Ishikawa (cell line): ENCODE data around the gene GPC6.

Experiments used
- CEBPB ChIP-seq: IDR thresholded peaks from 2 replicates; pipeline ENCODE4 v1.6.1; 2012
- CREB1 ChIP-seq: IDR thresholded peaks from 2 replicates; pipeline ENCODE4 v1.6.1; 2012; ENCODE audit warnings: low read depth
- EGR1 ChIP-seq: IDR thresholded peaks from 2 replicates; pipeline ENCODE4 v1.6.1; 2012
- EP300 ChIP-seq: IDR thresholded peaks from 2 replicates; pipeline ENCODE4 v1.6.1; 2012; ENCODE audit warnings: borderline replicate concordance
- FOXM1 ChIP-seq: IDR thresholded peaks from 2 replicates; pipeline ENCODE4 v1.6.1; 2012; ENCODE audit warnings: low read depth, borderline replicate concordance
- MAX ChIP-seq: IDR thresholded peaks from 2 replicates; pipeline ENCODE4 v1.6.1; 2012
- NFIC ChIP-seq: IDR thresholded peaks from 2 replicates; pipeline ENCODE4 v1.6.1; 2012
- RAD21 ChIP-seq: IDR thresholded peaks from 2 replicates; pipeline ENCODE4 v1.6.1; 2012; ENCODE audit warnings: low read depth
- REST ChIP-seq: IDR thresholded peaks from 2 replicates; pipeline ENCODE4 v1.6.1; 2012; ENCODE audit warnings: low read depth, mild to moderate bottlenecking
- TAF1 ChIP-seq: IDR thresholded peaks from 2 replicates; pipeline ENCODE4 v1.6.1; 2012; ENCODE audit warnings: low read depth, mild to moderate bottlenecking
- TCF12 ChIP-seq: IDR thresholded peaks from 2 replicates; pipeline ENCODE4 v1.6.1; 2012; ENCODE audit warnings: low read depth
- TEAD4 ChIP-seq: IDR thresholded peaks from 2 replicates; pipeline ENCODE4 v1.6.1; 2012
- USF1 ChIP-seq: IDR thresholded peaks from 2 replicates; pipeline ENCODE4 v1.6.1; 2012
- YY1 ChIP-seq: IDR thresholded peaks from 2 replicates; pipeline ENCODE4 v1.6.1; 2012; ENCODE audit warnings: low read depth
- ZBTB7A ChIP-seq: IDR thresholded peaks from 2 replicates; pipeline ENCODE4 v1.6.1; 2012; ENCODE audit warnings: low read depth

GPC6 gene

GRCh38 chr13:93550236-93550635 lies 323.6 kb downstream of the GPC6 start:
- TF ChIP-seq CEBPB (no peak), EP300 (no peak), TCF12 (no peak)

DNA sequence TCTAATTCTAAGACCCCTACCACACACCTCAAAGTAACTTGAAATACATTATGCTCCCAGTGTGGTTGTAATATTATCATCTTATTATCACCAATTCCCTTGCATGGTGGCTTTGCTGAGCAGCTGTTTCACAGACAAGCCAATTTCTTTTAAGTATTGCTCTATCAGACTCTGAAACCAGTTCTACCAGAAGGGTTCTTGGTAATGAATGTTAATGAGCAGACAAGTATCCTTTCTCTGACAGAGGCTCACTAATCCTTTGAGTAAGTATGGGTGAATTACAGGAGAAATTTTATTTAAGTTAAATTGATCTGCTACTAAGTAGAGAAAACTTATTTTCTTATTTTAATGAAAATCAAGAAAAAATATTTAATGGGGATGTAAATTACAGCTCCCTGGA lies 326.0 kb downstream of the GPC6 start:
- TF ChIP-seq TEAD4 (no peak), EGR1 (no peak), FOXM1 (no peak), USF1 (no peak), REST (no peak), CREB1 (no peak), NFIC (no peak), CEBPB (no peak), MAX (no peak), RAD21 (no peak), TCF12 (no peak), ZBTB7A (no peak), TAF1 (no peak), EP300 (no peak), YY1 (no peak)

GRCh38 chr13:93554514-93554913 lies 327.9 kb downstream of the GPC6 start:
- TF ChIP-seq EP300 (no peak), TEAD4 (no peak), ZBTB7A (no peak), TCF12 (no peak), USF1 (no peak), FOXM1 (no peak)

DNA sequence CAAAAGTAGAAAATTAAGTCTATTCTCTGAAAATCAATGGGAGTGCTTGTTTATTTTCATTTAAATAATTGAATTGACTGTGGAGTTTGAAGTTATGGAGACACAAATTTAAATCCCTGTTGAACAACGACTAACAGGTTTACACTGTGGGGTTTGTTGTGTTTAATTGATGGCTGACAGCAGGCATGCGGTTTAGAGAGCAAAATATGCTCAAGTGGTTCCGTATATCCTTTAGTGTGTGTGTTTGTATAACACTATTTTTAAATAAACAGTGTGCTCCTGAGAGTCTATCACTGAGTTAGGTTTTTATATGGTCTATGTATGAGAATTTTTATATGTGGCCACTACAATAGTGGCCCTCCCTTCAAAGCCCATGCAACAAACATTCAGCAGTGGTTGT lies 332.0 kb downstream of the GPC6 start:
- TF ChIP-seq NFIC (no peak), EGR1 (no peak), YY1 (no peak), REST (no peak), CEBPB (no peak), EP300 (no peak), TAF1 (no peak)

DNA sequence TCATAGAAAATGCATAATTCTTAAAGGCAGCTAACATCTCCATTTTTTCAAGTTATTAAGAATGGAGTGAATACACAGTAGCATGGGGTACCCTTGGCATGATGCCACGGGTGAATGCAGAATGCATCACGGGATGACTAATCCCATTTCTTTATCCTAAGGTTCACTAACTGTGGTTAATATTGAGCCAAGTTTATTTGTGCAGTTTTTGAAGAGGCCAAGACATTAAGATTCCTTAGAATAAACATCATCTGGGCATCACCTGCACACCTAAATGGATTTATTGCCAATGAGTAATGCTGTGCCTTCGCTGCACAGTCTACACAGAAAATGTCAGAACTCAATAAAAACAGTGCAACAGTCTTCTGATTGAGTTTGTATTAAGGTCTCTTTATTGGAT lies 333.1 kb downstream of the GPC6 start:
- TF ChIP-seq NFIC (peak; percentile 93), EP300 (peak; percentile 65; the same call in 1 of the 2 replicates), EGR1 (no peak), REST (no peak), TCF12 (peak; percentile 67; the same call in 1 of the 2 replicates), TEAD4 (peak; percentile 71)

DNA sequence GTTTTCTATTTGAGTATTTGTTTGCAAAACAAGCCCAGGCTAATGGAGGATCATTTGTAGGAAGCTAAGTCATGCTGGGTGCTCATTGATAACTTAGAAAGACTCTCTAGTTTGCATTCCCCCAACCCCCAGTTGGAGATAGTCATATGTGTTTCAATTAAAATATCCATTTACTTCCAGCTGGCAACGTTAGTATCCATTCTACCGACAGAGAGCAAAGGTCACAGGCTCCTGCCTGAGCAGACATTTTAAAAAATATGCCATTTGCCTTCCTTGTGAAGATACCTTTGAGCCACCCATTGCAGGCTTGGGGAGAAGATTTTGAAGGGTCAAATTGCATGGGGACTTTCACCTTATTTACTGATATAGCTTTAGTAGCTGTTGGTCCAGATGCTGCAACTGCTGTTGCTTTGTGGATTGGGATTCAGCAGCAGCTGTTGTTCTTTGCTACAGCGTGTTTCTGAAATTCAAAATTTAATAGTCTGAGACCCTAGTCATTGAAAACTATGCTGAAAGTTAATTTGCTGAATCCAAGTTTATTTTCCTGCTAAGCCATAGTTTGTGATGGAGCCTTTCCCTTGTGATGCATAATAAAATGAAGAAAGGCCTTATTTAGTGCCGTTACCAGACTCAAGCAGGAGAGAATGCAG lies 335.1 kb downstream of the GPC6 start:
- no peak for TF ChIP-seq REST
- TF ChIP-seq MAX: no peak
- no peak for TF ChIP-seq TCF12
- no peak for TF ChIP-seq USF1
- no peak for TF ChIP-seq CEBPB
- no peak for TF ChIP-seq NFIC
